Dedifferentiated amniotic fluid mesenchymal stem cell (primary cell): ENCODE results near the gene INTS6.

Experiments used
- DNase-seq: peaks from one replicate; pipeline ENCODE4 v3.0.0-alpha.2; 2016; ENCODE audit errors: extremely low spot score

INTS6 gene

GRCh38 chr13:51452361-51453206 lies at the start of gene INTS6:
TSS of gene INTS6 (minus strand) at chr13:51453036. CDS start at chr13:51452525, 511 bp downstream.
- peak; percentile 100 for DNase-seq

- no peak for DNase-seq
Observed at GRCh38 chr13:51502153-51502651, 49.4 kb upstream of the INTS6 start.

- DNase-seq: peak; percentile 51
Observed at GRCh38 chr13:51501592-51502152, 48.8 kb upstream of the INTS6 start.

GRCh38 chr13:51501096-51501495 lies 48.3 kb upstream of the INTS6 start:
- no peak for DNase-seq

- DNase-seq: no peak
Observed at GRCh38 chr13:51500687-51501086, 47.9 kb upstream of the INTS6 start.

- no peak for DNase-seq
Observed at GRCh38 chr13:51499841-51500240, 47.0 kb upstream of the INTS6 start.

GRCh38 chr13:51495316-51495715 lies 42.5 kb upstream of the INTS6 start:
- DNase-seq: no peak

- no peak for DNase-seq
Observed at GRCh38 chr13:51494156-51494555, 41.3 kb upstream of the INTS6 start.

- DNase-seq: no peak
Observed at GRCh38 chr13:51488212-51488611, 35.4 kb upstream of the INTS6 start.

GRCh38 chr13:51481656-51482055 lies 28.8 kb upstream of the INTS6 start:
- no peak for DNase-seq

- no peak for DNase-seq
Observed at GRCh38 chr13:51479199-51479523, 26.3 kb upstream of the INTS6 start.

GRCh38 chr13:51478418-51479198 lies 25.8 kb upstream of the INTS6 start:
- DNase-seq: no peak

- DNase-seq: no peak
Observed at GRCh38 chr13:51477653-51478324, 25.0 kb upstream of the INTS6 start.

GRCh38 chr13:51477149-51477548 lies 24.3 kb upstream of the INTS6 start:
- DNase-seq: no peak

GRCh38 chr13:51475727-51476501 lies 23.1 kb upstream of the INTS6 start:
- no peak for DNase-seq

GRCh38 chr13:51469790-51470189 lies 17.0 kb upstream of the INTS6 start:
- DNase-seq: no peak

GRCh38 chr13:51467730-51468129 lies 14.9 kb upstream of the INTS6 start:
- no peak for DNase-seq

- DNase-seq: no peak
Observed at GRCh38 chr13:51465124-51465523, 12.3 kb upstream of the INTS6 start.

GRCh38 chr13:51457086-51457815 lies 4.4 kb upstream of the INTS6 start:
- DNase-seq: no peak

GRCh38 chr13:51456510-51456909 lies 3.7 kb upstream of the INTS6 start:
- no peak for DNase-seq

GRCh38 chr13:51455532-51455931 lies 2.7 kb upstream of the INTS6 start:
- no peak for DNase-seq
